Esophagus squamous epithelium (tissue), 5 donors: ENCODE data around the gene SCGB1D4. TPM values are rescaled to one million over a fixed set of nuclear protein-coding genes. Genes with fewer than 3 reads are reported as not detected.

ENCODE experiments used
- DNase-seq: peaks from one replicate; lab custom pipeline; 2025; lab: John Stamatoyannopoulos, UW
- H3K27ac ChIP-seq, 4 donors: fragments of 200-600 bp; sonication (generic); one replicate each; pipeline ENCODE4 v1.5.1; 2016 to 2019; ENCODE audit warnings: mild to moderate bottlenecking in 1 of 4
- H3K27me3 ChIP-seq, 4 donors: fragments of 200-600 bp; sonication (generic); 1 replicate in 3 of 4; 2 replicates in 1 of 4; pipeline versions ENCODE4 v1.5.1 to v1.6.0; 2017 to 2021; ENCODE audit warnings: antibody characterized with exemption in 1 of 4
- H3K36me3 ChIP-seq, 3 donors: fragments of 200-600 bp; sonication (generic); one replicate each; pipeline ENCODE4 v1.5.1; 2016 to 2019
- H3K4me1 ChIP-seq, 3 donors: fragments of 200-600 bp; sonication (generic); one replicate each; pipeline ENCODE4 v1.5.1; 2017 to 2019
- H3K4me3 ChIP-seq, 4 donors: fragments of 200-600 bp; sonication (generic); 1 replicate in 3 of 4; 2 replicates in 1 of 4; pipeline ENCODE4 v1.5.1; 2016 to 2019; ENCODE audit warnings: mild to moderate bottlenecking in 2 of 4, moderate library complexity in 1 of 4
- H3K9me3 ChIP-seq, 3 donors: fragments of 200-600 bp; sonication (generic); one replicate each; pipeline ENCODE4 v1.5.1; 2016 to 2019
- CTCF ChIP-seq, 6 experiments: fragments of 450-650 bp in 4 of 6; fragments of 200-600 bp in 2 of 6; sonication (generic) in 2 of 6; IDR thresholded peaks; one replicate each; pipeline ENCODE4 v1.5.1; 2016 to 2019; ENCODE audit warnings: antibody characterized with exemption in 6 of 6, mild to moderate bottlenecking in 4 of 6, moderate library complexity in 4 of 6
- POLR2A ChIP-seq, 4 donors: fragments of 450-650 bp; IDR thresholded peaks; one replicate each; pipeline ENCODE4 v1.6.1; 2017; ENCODE audit warnings: antibody characterized with exemption in 4 of 4, mild to moderate bottlenecking in 4 of 4, moderate library complexity in 3 of 4
- WGBS, 2 donors: methylation state at CpG; one replicate each; pipeline ENCODE4 v1.1.5; 2018; 5-methylcytosine and 5-hydroxymethylcytosine counted together
- intact Hi-C: fragments of 100-400 bp; cut with DNase I; formaldehyde crosslinking; loops from one replicate; pipeline ENCODE4 v1.15.0; 2022
- total RNA-seq, 4 donors: library from RNA; depleted of rRNA; stranded (reverse); fragments of >200 nt; gene quantifications; one replicate each; pipeline ENCODE4 v1.1.0, GENCODE V29; 2016
- donor health status: DM: yes; HTN: yes; CAD: no.

Gene SCGB1D4
- total RNA-seq, 4 donors from 2014 or later = not detected

- TF ChIP-seq POLR2A (IDR thresholded peaks at IDR 0.05) (no peak), CTCF (IDR thresholded peaks at IDR 0.05) (no peak)
- Histone ChIP-seq H3K9me3 (no peaks in the 10 kb centered on the region), H3K4me3 (no peak overlapping the region), H3K4me1 (no peaks in the 10 kb centered on the region), H3K36me3 (no peaks in the 10 kb centered on the region), H3K27ac (no peak overlapping the region), H3K27me3 (peaks cover 0 to 56% (median 0%) of the 10 kb centered on the region in 4 donors)
- intact Hi-C loops = no loop called here
- DNase-seq = no peak
- 75 to 88% methylated on average over 1 of the region's 1 CpG for WGBS, 2 donors
Measured at GRCh38 chr11:62264004-62264403, 34.9 kb downstream of the SCGB1D4 start.

- TF ChIP-seq CTCF (IDR thresholded peaks at IDR 0.05) = no peak
- TF ChIP-seq POLR2A (IDR thresholded peaks at IDR 0.05) = no peak
- no peaks in the 10 kb centered on the region for H3K36me3 ChIP-seq
- intact Hi-C loops = no loop called here
- no peaks in the 10 kb centered on the region for H3K4me1 ChIP-seq
- WGBS, 2 donors = 55 to 59% methylated on average over 6 of the region's 6 CpGs
- no peak overlapping the region for H3K27ac ChIP-seq
- no peaks in the 10 kb centered on the region for H3K9me3 ChIP-seq
- H3K4me3 ChIP-seq = no peak overlapping the region
- peaks cover 0 to 38% (median 0%) of the 10 kb centered on the region in 4 donors for H3K27me3 ChIP-seq
- DNase-seq = no peak
Measured at GRCh38 chr11:62260261-62260953, 38.5 kb downstream of the SCGB1D4 start.

GRCh38 chr11:62256281-62256680 is 42.6 kb downstream of the SCGB1D4 start:
- H3K27ac ChIP-seq = no peak overlapping the region
- H3K4me1 ChIP-seq = no peaks in the 10 kb centered on the region
- WGBS, 2 donors = 68 to 73% methylated on average over 2 of the region's 2 CpGs
- H3K27me3 ChIP-seq = peaks cover 0 to 30% (median 0%) of the 10 kb centered on the region in 4 donors
- TF ChIP-seq POLR2A (IDR thresholded peaks at IDR 0.05) = no peak
- no peak for TF ChIP-seq CTCF (IDR thresholded peaks at IDR 0.05)
- peaks cover 5 to 30% (median 26%) of the 10 kb centered on the region in 3 donors for H3K9me3 ChIP-seq
- intact Hi-C loops = no loop called here
- no peak overlapping the region for H3K4me3 ChIP-seq
- no peak for DNase-seq
- H3K36me3 ChIP-seq = no peaks in the 10 kb centered on the region

- WGBS, 2 donors = 57 to 75% methylated on average over 3 of the region's 3 CpGs
- H3K27ac ChIP-seq = no peak overlapping the region
- intact Hi-C loops = no loop called here
- TF ChIP-seq CTCF (IDR thresholded peaks at IDR 0.05) (no peak), POLR2A (IDR thresholded peaks at IDR 0.05) (no peak)
- no peak overlapping the region for H3K4me3 ChIP-seq
- H3K4me1 ChIP-seq = no peaks in the 10 kb centered on the region
- H3K36me3 ChIP-seq = no peaks in the 10 kb centered on the region
- peaks cover 0 to 16% (median 0%) of the 10 kb centered on the region in 4 donors for H3K27me3 ChIP-seq
- DNase-seq = no peak
- peaks cover 5 to 42% (median 31%) of the 10 kb centered on the region in 3 donors for H3K9me3 ChIP-seq
Measured at GRCh38 chr11:62253999-62254542, 44.8 kb downstream of the SCGB1D4 start.

GRCh38 chr11:62251698-62252097 is 47.2 kb downstream of the SCGB1D4 start:
- WGBS, 2 donors = 57 to 59% methylated on average over 4 of the region's 4 CpGs

More at GRCh38 chr11:62251698-62252097, 47.2 kb downstream of the SCGB1D4 start:
- TF ChIP-seq CTCF (IDR thresholded peaks at IDR 0.05) = no peak
- no peak for TF ChIP-seq POLR2A (IDR thresholded peaks at IDR 0.05)
- Histone ChIP-seq H3K27ac (no peak overlapping the region), H3K4me1 (no peaks in the 10 kb centered on the region), H3K4me3 (no peak overlapping the region), H3K9me3 (peaks cover 5 to 42% (median 34%) of the 10 kb centered on the region in 3 donors), H3K36me3 (no peaks in the 10 kb centered on the region), H3K27me3 (peaks cover 0 to 26% (median 0%) of the 10 kb centered on the region in 4 donors)
- DNase-seq = no peak
- intact Hi-C loops = no loop called here
